ENCODE results near the gene MIEF1.

DNA sequence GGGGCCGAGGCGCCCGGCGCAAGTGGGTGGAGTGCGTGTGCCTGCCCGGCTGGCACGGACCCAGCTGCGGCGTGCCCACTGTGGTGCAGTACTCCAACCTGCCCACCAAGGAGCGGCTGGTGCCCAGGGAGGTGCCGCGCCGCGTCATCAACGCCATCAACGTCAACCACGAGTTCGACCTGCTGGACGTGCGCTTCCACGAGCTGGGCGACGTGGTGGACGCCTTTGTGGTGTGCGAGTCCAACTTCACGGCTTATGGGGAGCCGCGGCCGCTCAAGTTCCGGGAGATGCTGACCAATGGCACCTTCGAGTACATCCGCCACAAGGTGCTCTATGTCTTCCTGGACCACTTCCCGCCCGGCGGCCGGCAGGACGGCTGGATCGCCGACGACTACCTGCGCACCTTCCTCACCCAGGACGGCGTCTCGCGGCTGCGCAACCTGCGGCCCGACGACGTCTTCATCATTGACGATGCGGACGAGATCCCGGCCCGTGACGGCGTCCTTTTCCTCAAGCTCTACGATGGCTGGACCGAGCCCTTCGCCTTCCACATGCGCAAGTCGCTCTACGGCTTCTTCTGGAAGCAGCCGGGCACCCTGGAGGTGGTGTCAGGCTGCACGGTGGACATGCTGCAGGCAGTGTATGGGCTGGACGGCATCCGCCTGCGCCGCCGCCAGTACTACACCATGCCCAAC lies 14.1 kb upstream of the MIEF1 start:
- TF ChIP-seq TOX (CRISPR knock-in tag; IDR thresholded peaks at IDR 0.05; ENCODE audit: borderline replicate concordance) (no peak), CSDC2 (CRISPR knock-in tag; IDR thresholded peaks at IDR 0.05) (no peak), BACH2 (CRISPR knock-in tag; IDR thresholded peaks at IDR 0.05; ENCODE audit: borderline replicate concordance) (no peak)
- TF ChIP-seq, protein P1, sequence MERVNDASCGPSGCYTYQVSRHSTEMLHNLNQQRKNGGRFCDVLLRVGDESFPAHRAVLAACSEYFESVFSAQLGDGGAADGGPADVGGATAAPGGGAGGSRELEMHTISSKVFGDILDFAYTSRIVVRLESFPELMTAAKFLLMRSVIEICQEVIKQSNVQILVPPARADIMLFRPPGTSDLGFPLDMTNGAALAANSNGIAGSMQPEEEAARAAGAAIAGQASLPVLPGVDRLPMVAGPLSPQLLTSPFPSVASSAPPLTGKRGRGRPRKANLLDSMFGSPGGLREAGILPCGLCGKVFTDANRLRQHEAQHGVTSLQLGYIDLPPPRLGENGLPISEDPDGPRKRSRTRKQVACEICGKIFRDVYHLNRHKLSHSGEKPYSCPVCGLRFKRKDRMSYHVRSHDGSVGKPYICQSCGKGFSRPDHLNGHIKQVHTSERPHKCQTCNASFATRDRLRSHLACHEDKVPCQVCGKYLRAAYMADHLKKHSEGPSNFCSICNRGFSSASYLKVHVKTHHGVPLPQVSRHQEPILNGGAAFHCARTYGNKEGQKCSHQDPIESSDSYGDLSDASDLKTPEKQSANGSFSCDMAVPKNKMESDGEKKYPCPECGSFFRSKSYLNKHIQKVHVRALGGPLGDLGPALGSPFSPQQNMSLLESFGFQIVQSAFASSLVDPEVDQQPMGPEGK (CRISPR knock-in tag; IDR thresholded peaks at IDR 0.05; ENCODE audit: borderline replicate concordance) = no peak
- TF ChIP-seq, protein P2, sequence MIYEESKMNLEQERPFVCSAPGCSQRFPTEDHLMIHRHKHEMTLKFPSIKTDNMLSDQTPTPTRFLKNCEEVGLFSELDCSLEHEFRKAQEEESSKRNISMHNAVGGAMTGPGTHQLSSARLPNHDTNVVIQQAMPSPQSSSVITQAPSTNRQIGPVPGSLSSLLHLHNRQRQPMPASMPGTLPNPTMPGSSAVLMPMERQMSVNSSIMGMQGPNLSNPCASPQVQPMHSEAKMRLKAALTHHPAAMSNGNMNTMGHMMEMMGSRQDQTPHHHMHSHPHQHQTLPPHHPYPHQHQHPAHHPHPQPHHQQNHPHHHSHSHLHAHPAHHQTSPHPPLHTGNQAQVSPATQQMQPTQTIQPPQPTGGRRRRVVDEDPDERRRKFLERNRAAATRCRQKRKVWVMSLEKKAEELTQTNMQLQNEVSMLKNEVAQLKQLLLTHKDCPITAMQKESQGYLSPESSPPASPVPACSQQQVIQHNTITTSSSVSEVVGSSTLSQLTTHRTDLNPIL (CRISPR knock-in tag; IDR thresholded peaks at IDR 0.05; ENCODE audit: low read depth) = no peak

Measured in SK-N-SH treated with all-trans-retinoic acid at 6 μM for 48 hours (cell line).